ENCODE measurements around the gene SLC26A11. TPM values are rescaled to one million over a fixed set of nuclear protein-coding genes. Genes with fewer than 3 reads are reported as not detected.

The SLC26A11 gene
- total and polyA plus RNA-seq, 2 of the 13 experiments (the other 11 are each of a cell fraction or from before 2014, with no cell fraction given) = 8.7 to 13.2 TPM

- Histone ChIP-seq H3K9me3 (ENCODE audit: low read length) (no peaks in the 10 kb centered on the region), H4K20me1 (ENCODE audit: insufficient read depth, low read length) (no peaks in the 10 kb centered on the region), H2AFZ (ENCODE audit: low read length) (no peak overlapping the region), H3K4me3 (replicated peaks in 1 of 3; ENCODE audit: insufficient read depth in 1 of 3, low read depth in 2 of 3, low read length in 3 of 3) (no peak overlapping the region), H3K79me2 (ENCODE audit: insufficient read depth, low read length) (peaks cover 9% of the 10 kb centered on the region), H3K36me3 (replicated peaks in 1 of 2; ENCODE audit: control insufficient read depth in 1 of 2, insufficient read depth in 2 of 2, low read length in 2 of 2) (peaks cover 6 to 21% of the 10 kb centered on the region in 2 experiments), H3K4me1 (ENCODE audit: insufficient read depth, low read length) (peaks cover 26% of the 10 kb centered on the region), H3K4me2 (ENCODE audit: low read depth, low read length) (no peak overlapping the region), H3K27me3 (ENCODE audit: control insufficient read depth in 1 of 2, insufficient read depth in 2 of 2, low read length in 2 of 2) (no peaks in the 10 kb centered on the region), H3K9ac (ENCODE audit: insufficient read depth, low read depth, low read length) (no peak overlapping the region), H3K27ac (ENCODE audit: extremely low read length, insufficient read depth, low read length) (no peak overlapping the region)
- in situ Hi-C loops (cut with HindIII; ENCODE audit: extremely low pct_ligation_motif_present, low pct_unique_long_range_greater_than_20kb) = no loop called here
- intact Hi-C loops (cut with micrococcal nuclease; ENCODE audit: unreplicated experiment) = no loop called here
- whole genome bisulfite sequencing (ENCODE audit: low lambda C conversion rate) = 87% methylated on average over 7 of the region's 7 CpGs
- no peak for FAIRE-seq
- ATAC-seq = no peak
- ChIA-PET CTCF (ENCODE audit: low intra/inter-chr PET ratio, low total read pairs) (no interaction called here), POLR2A (interaction anchor here (0.7 to 3.3 kb wide), 4 partner anchors 9 to 237 kb away, joined by 4 to 31 read pairs (median 5); no protein-coding TSS in a partner anchor)
- BruUV-seq (replicated peaks) = no TSS peak
- TF ChIP-seq PHF8 (CRISPR knock-in tag; IDR thresholded peaks at IDR 0.05) (no peak), ZNF24 (IDR thresholded peaks at IDR 0.05) (no peak), RCOR2 (CRISPR knock-in tag; IDR thresholded peaks at IDR 0.05) (no peak), ZFP82 (CRISPR knock-in tag; IDR thresholded peaks at IDR 0.05; ENCODE audit: borderline replicate concordance) (no peak), ZNF501 (CRISPR knock-in tag; IDR thresholded peaks at IDR 0.05) (no peak), ZNF670 (CRISPR knock-in tag; IDR thresholded peaks at IDR 0.05; ENCODE audit: borderline replicate concordance) (no peak), TBX2 (CRISPR knock-in tag; IDR thresholded peaks at IDR 0.05; ENCODE audit: borderline replicate concordance) (no peak), ZNF407 (CRISPR knock-in tag; IDR thresholded peaks at IDR 0.05; ENCODE audit: not compliant biosample characterization) (no peak), ZNF83 (CRISPR knock-in tag; IDR thresholded peaks at IDR 0.05; ENCODE audit: borderline replicate concordance) (no peak)
- TF ChIP-seq, protein P1, sequence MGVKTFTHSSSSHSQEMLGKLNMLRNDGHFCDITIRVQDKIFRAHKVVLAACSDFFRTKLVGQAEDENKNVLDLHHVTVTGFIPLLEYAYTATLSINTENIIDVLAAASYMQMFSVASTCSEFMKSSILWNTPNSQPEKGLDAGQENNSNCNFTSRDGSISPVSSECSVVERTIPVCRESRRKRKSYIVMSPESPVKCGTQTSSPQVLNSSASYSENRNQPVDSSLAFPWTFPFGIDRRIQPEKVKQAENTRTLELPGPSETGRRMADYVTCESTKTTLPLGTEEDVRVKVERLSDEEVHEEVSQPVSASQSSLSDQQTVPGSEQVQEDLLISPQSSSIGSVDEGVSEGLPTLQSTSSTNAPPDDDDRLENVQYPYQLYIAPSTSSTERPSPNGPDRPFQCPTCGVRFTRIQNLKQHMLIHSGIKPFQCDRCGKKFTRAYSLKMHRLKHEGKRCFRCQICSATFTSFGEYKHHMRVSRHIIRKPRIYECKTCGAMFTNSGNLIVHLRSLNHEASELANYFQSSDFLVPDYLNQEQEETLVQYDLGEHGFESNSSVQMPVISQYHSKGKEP (CRISPR knock-in tag; IDR thresholded peaks at IDR 0.05) = no peak
- TF ChIP-seq, protein P2, sequence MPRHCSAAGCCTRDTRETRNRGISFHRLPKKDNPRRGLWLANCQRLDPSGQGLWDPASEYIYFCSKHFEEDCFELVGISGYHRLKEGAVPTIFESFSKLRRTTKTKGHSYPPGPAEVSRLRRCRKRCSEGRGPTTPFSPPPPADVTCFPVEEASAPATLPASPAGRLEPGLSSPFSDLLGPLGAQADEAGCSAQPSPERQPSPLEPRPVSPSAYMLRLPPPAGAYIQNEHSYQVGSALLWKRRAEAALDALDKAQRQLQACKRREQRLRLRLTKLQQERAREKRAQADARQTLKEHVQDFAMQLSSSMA (CRISPR knock-in tag; IDR thresholded peaks at IDR 0.05) = no peak
- TF ChIP-seq, protein P3, sequence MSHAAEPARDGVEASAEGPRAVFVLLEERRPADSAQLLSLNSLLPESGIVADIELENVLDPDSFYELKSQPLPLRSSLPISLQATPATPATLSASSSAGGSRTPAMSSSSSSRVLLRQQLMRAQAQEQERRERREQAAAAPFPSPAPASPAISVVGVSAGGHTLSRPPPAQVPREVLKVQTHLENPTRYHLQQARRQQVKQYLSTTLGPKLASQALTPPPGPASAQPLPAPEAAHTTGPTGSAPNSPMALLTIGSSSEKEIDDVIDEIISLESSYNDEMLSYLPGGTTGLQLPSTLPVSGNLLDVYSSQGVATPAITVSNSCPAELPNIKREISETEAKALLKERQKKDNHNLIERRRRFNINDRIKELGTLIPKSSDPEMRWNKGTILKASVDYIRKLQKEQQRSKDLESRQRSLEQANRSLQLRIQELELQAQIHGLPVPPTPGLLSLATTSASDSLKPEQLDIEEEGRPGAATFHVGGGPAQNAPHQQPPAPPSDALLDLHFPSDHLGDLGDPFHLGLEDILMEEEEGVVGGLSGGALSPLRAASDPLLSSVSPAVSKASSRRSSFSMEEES (CRISPR knock-in tag; IDR thresholded peaks at IDR 0.05) = no peak
- no peak for DNase-seq (ENCODE audit: low spot score)
Observed at GRCh38 chr17:80218391-80218790, 1.8 kb upstream of the SLC26A11 start.

Data from HepG2 (cell line).